OCI-LY3 (cell line): Measurements from ENCODE around the gene CPNE8.

ENCODE experiments used
- H2AFZ ChIP-seq: fragments of 200-600, 300-600 bp; shearing (Covaris generic); 2 replicates; pipeline ENCODE4 v1.6.0; 2014; ENCODE audit warnings: antibody characterized with exemption, low read depth, low read length
- H3K27ac ChIP-seq: fragments of 200-600, 300-600 bp; sonication (generic); 2 replicates; pipeline ENCODE4 v1.5.1; 2014; ENCODE audit warnings: mild to moderate bottlenecking, low read length, moderate library complexity, mixed read lengths
- H3K27me3 ChIP-seq: fragments of 200-600, 300-600 bp; sonication (generic); 2 replicates; pipeline ENCODE4 v1.6.1; 2014; ENCODE audit warnings: low read depth, low read length, mixed read lengths
- H3K36me3 ChIP-seq: fragments of 200-600, 300-600 bp; sonication (generic); replicated peaks from 2 replicates; pipeline ENCODE3; 2014; ENCODE audit warnings: low read depth, low read length, mixed read lengths
- H3K4me1 ChIP-seq: fragments of 300-600, 200-600 bp; sonication (generic); 2 replicates; pipeline ENCODE4 v1.6.1; 2014; ENCODE audit warnings: low read length, mixed read lengths
- H3K4me2 ChIP-seq: fragments of 200-600, 300-600 bp; sonication (generic); 2 replicates; pipeline ENCODE4 v1.6.1; 2014; ENCODE audit warnings: low read length, mixed read lengths
- H3K4me3 ChIP-seq: fragments of 300-600, 200-600 bp; sonication (generic); 2 replicates; pipeline ENCODE4 v1.5.1; 2014; ENCODE audit warnings: antibody characterized with exemption, mild to moderate bottlenecking, low read length, moderate library complexity
- H3K79me2 ChIP-seq: fragments of 300-600, 200-600 bp; shearing (Covaris generic); 2 replicates; pipeline ENCODE4 v1.6.1; 2014; ENCODE audit warnings: mild to moderate bottlenecking, low read length, mixed read lengths
- H3K9ac ChIP-seq: fragments of 300-600, 200-600 bp; shearing (Covaris generic); 2 replicates; pipeline ENCODE4 v1.6.0; 2014; ENCODE audit warnings: mild to moderate bottlenecking, low read length, moderate library complexity
- H3K9me3 ChIP-seq: fragments of 200-600, 300-600 bp; shearing (Covaris generic); 2 replicates; pipeline ENCODE4 v1.6.1; 2014; ENCODE audit warnings: low read length, mixed read lengths; ENCODE audit not compliant: insufficient read depth
- H4K20me1 ChIP-seq: fragments of 200-600, 300-600 bp; sonication (generic); 2 replicates; pipeline ENCODE4 v1.6.1; 2016; ENCODE audit warnings: low read length, mixed read lengths; ENCODE audit not compliant: insufficient read depth
- CTCF ChIP-seq: fragments of 200-600, 300-600 bp; sonication (generic); IDR thresholded peaks from 2 replicates; pipeline ENCODE4 v1.5.1; 2014; ENCODE audit warnings: antibody characterized with exemption, low read length, low read depth
- EZH2phosphoT487 ChIP-seq: fragments of 200-600 bp; shearing (Covaris generic); IDR thresholded peaks from 2 replicates; pipeline ENCODE4 v1.6.1; 2018; ENCODE audit warnings: antibody characterized with exemption, mixed run types, low read depth

CPNE8 gene

GRCh38 chr12:38850461-38850860 is 54.9 kb downstream of the CPNE8 start:
- Histone ChIP-seq H2AFZ (no peak overlapping the region), H3K9me3 (no peaks in the 10 kb centered on the region), H3K4me3 (no peak overlapping the region), H3K79me2 (no peaks in the 10 kb centered on the region), H3K27me3 (no peaks in the 10 kb centered on the region), H4K20me1 (no peaks in the 10 kb centered on the region), H3K4me1 (no peaks in the 10 kb centered on the region), H3K27ac (no peak overlapping the region), H3K9ac (no peak overlapping the region), H3K4me2 (no peak overlapping the region), H3K36me3 (no peaks in the 10 kb centered on the region)
- TF ChIP-seq EZH2phosphoT487, result no peak
- TF ChIP-seq CTCF, result no peak

- Histone ChIP-seq H3K9ac (no peak overlapping the region), H3K4me3 (no peak overlapping the region), H3K4me2 (no peak overlapping the region), H3K27me3 (no peaks in the 10 kb centered on the region), H3K27ac (no peak overlapping the region), H3K9me3 (no peaks in the 10 kb centered on the region), H4K20me1 (no peaks in the 10 kb centered on the region), H2AFZ (no peak overlapping the region), H3K36me3 (no peaks in the 10 kb centered on the region), H3K79me2 (no peaks in the 10 kb centered on the region), H3K4me1 (no peaks in the 10 kb centered on the region)
- no peak for TF ChIP-seq CTCF
- TF ChIP-seq EZH2phosphoT487, result no peak
These were observed 58.1 kb downstream of the CPNE8 start for GRCh38 chr12:38847247-38847646.

GRCh38 chr12:38844267-38844666 is 61.1 kb downstream of the CPNE8 start:
- Histone ChIP-seq H3K4me1 (no peaks in the 10 kb centered on the region), H3K79me2 (no peaks in the 10 kb centered on the region), H3K4me3 (no peak overlapping the region), H3K9ac (no peak overlapping the region), H3K27me3 (no peaks in the 10 kb centered on the region), H3K36me3 (no peaks in the 10 kb centered on the region), H4K20me1 (no peaks in the 10 kb centered on the region), H2AFZ (no peak overlapping the region), H3K4me2 (no peak overlapping the region), H3K9me3 (no peaks in the 10 kb centered on the region), H3K27ac (no peak overlapping the region)
- TF ChIP-seq CTCF (no peak), EZH2phosphoT487 (no peak)

- no peaks in the 10 kb centered on the region for H3K79me2 ChIP-seq
- no peak overlapping the region for H2AFZ ChIP-seq
- H3K4me3 ChIP-seq, result no peak overlapping the region
- no peak overlapping the region for H3K27ac ChIP-seq
- no peak for TF ChIP-seq CTCF
- TF ChIP-seq EZH2phosphoT487, result no peak
- H3K27me3 ChIP-seq, result no peaks in the 10 kb centered on the region
- H3K4me1 ChIP-seq, result no peaks in the 10 kb centered on the region
- H3K9ac ChIP-seq, result no peak overlapping the region
- no peak overlapping the region for H3K4me2 ChIP-seq
- H3K9me3 ChIP-seq, result no peaks in the 10 kb centered on the region
- no peaks in the 10 kb centered on the region for H3K36me3 ChIP-seq
- H4K20me1 ChIP-seq, result no peaks in the 10 kb centered on the region
These were observed 67.1 kb downstream of the CPNE8 start for GRCh38 chr12:38838056-38838850.
